ENCODE data around the gene SKP1.

The SKP1 gene

DNA sequence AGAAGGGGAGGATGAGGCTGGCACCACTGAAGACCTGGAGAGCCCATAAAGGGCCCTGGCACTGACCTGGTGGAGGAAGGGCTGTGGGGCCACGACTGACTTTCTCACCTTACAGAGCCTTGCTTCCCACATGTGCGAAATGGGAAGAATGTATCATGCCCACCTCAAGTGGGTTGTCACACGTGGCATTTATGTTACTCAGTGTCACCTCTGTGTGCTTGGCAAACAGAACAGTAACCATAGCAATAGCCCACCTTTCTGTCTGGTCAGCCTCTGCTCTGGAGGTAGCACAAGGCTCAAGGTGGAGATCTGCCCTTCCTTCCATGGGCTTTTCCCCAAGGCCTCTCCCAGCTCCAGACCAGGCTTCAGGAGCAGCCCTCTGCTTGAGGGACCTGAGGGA, 45.6 kb downstream of the SKP1 start:
- Histone ChIP-seq H3K79me2 (ENCODE audit: low read length) (no peaks in the 10 kb centered on the region), H3K9me2 (replicated peaks; ENCODE audit: insufficient read depth, low read length) (no peaks in the 10 kb centered on the region), H2AFZ (ENCODE audit: low read length) (no peak overlapping the region), H3K36me3 (replicated peaks; ENCODE audit: insufficient read depth, low read length) (no peaks in the 10 kb centered on the region), H3K9me3 (replicated peaks; ENCODE audit: insufficient read depth, low read length) (no peaks in the 10 kb centered on the region), H3K4me2 (ENCODE audit: low read depth, low read length) (no peak overlapping the region), H3K9ac (ENCODE audit: low read length) (no peak overlapping the region), H3K27me3 (replicated peaks; ENCODE audit: insufficient read depth, low read length) (no peaks in the 10 kb centered on the region), H4K20me1 (ENCODE audit: insufficient read depth, low read length) (no peaks in the 10 kb centered on the region), H3F3A (ENCODE audit: insufficient read depth, low read length) (no peaks in the 10 kb centered on the region), H3K4me3 (ENCODE audit: low read length) (no peak overlapping the region), H3K4me1 (ENCODE audit: low read length) (no peaks in the 10 kb centered on the region), H3K27ac (ENCODE audit: low read length) (no peak overlapping the region)
- no peak for DNase-seq
- TF ChIP-seq CTCF (IDR thresholded peaks at IDR 0.05; ENCODE audit: low read length) (no peak), EZH2phosphoT487 (IDR thresholded peaks at IDR 0.05; ENCODE audit: low read length) (no peak), EZH2 (optimal IDR thresholded peaks at IDR 0.05; ENCODE audit: low read depth, low read length) (no peak)

DNA sequence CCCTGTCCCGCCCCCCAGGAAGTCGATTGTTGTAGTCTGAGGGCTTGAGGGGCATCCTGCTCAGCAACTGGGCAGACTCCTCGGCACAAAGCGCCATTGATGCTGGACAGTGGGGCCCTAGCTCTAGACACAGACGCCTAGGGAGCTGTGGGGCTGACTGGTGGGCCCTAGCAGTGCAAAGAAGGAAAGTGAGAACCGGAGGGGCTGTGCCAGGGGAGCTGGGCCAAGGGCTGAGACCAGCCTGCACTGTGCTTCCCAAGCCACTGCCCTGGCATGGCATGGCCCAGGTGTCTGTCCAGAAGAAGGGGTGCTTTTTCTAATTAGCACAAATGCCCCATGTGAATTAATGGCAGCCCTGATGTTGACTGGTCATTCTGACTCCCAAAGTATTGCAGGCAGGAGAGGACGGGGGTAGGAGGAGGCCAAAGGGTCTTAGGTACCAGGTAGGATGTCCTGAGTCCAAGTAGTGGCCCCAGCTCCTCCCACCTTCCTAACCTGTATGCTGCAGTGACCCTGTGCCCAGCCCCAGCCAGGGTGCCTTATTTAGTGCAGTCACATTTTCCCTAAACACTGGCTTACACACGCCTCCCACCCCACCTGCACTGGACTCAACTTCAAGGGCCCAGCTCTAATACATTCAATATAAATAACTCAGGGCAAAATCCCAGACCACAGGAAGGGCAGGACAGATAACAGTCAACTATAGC, 46.4 kb downstream of the SKP1 start:
- no peaks in the 10 kb centered on the region for H3K9me2 ChIP-seq (replicated peaks; ENCODE audit: insufficient read depth, low read length)
- no peaks in the 10 kb centered on the region for H3K27me3 ChIP-seq (replicated peaks; ENCODE audit: insufficient read depth, low read length)
- H3K4me2 ChIP-seq (ENCODE audit: low read depth, low read length), result no peak overlapping the region
- no peak overlapping the region for H3K9ac ChIP-seq (ENCODE audit: low read length)
- no peak overlapping the region for H2AFZ ChIP-seq (ENCODE audit: low read length)
- no peak for DNase-seq
- H4K20me1 ChIP-seq (ENCODE audit: insufficient read depth, low read length), result no peaks in the 10 kb centered on the region
- TF ChIP-seq EZH2 (optimal IDR thresholded peaks at IDR 0.05; ENCODE audit: low read depth, low read length) (no peak), EZH2phosphoT487 (IDR thresholded peaks at IDR 0.05; ENCODE audit: low read length) (no peak), CTCF (IDR thresholded peaks at IDR 0.05; ENCODE audit: low read length) (no peak)
- no peaks in the 10 kb centered on the region for H3K36me3 ChIP-seq (replicated peaks; ENCODE audit: insufficient read depth, low read length)
- H3K79me2 ChIP-seq (ENCODE audit: low read length), result no peaks in the 10 kb centered on the region
- H3F3A ChIP-seq (ENCODE audit: insufficient read depth, low read length), result no peaks in the 10 kb centered on the region
- H3K4me1 ChIP-seq (ENCODE audit: low read length), result no peaks in the 10 kb centered on the region
- H3K4me3 ChIP-seq (ENCODE audit: low read length), result no peak overlapping the region
- no peak overlapping the region for H3K27ac ChIP-seq (ENCODE audit: low read length)
- H3K9me3 ChIP-seq (replicated peaks; ENCODE audit: insufficient read depth, low read length), result no peaks in the 10 kb centered on the region

GRCh38 chr5:134129411-134130238, 47.1 kb downstream of the SKP1 start:
- H3F3A ChIP-seq (ENCODE audit: insufficient read depth, low read length), result no peaks in the 10 kb centered on the region
- H3K36me3 ChIP-seq (replicated peaks; ENCODE audit: insufficient read depth, low read length), result no peaks in the 10 kb centered on the region
- H3K4me2 ChIP-seq (ENCODE audit: low read depth, low read length), result no peak overlapping the region
- H3K9ac ChIP-seq (ENCODE audit: low read length), result no peak overlapping the region
- H3K27me3 ChIP-seq (replicated peaks; ENCODE audit: insufficient read depth, low read length), result no peaks in the 10 kb centered on the region
- H3K9me2 ChIP-seq (replicated peaks; ENCODE audit: insufficient read depth, low read length), result no peaks in the 10 kb centered on the region
- H3K9me3 ChIP-seq (replicated peaks; ENCODE audit: insufficient read depth, low read length), result no peaks in the 10 kb centered on the region
- no peak for DNase-seq
- H3K4me3 ChIP-seq (ENCODE audit: low read length), result no peak overlapping the region
- TF ChIP-seq EZH2 (optimal IDR thresholded peaks at IDR 0.05; ENCODE audit: low read depth, low read length) (no peak), EZH2phosphoT487 (IDR thresholded peaks at IDR 0.05; ENCODE audit: low read length) (no peak), CTCF (IDR thresholded peaks at IDR 0.05; ENCODE audit: low read length) (no peak)
- no peaks in the 10 kb centered on the region for H3K79me2 ChIP-seq (ENCODE audit: low read length)
- no peaks in the 10 kb centered on the region for H4K20me1 ChIP-seq (ENCODE audit: insufficient read depth, low read length)
- H3K4me1 ChIP-seq (ENCODE audit: low read length), result no peaks in the 10 kb centered on the region
- H3K27ac ChIP-seq (ENCODE audit: low read length), result no peak overlapping the region
- H2AFZ ChIP-seq (ENCODE audit: low read length), result no peak overlapping the region

Measured in MM.1S (cell line).